Breast epithelium (tissue), 4 donors: ENCODE measurements around the gene CASD1. TPM values are rescaled to one million over a fixed set of nuclear protein-coding genes. Genes with fewer than 3 reads are reported as not detected.

ENCODE experiments used
- DNase-seq, 2 donors: peaks; one replicate each; pipeline ENCODE4 v3.0.0-alpha.2; 2019; ENCODE audit warnings: low spot score in 2 of 2
- H3K27ac ChIP-seq, 2 donors: fragments of 200-600 bp; sonication (generic) in 1 of 2; one replicate each; pipeline ENCODE4 v1.5.1; 2016 to 2019; ENCODE audit warnings: mild to moderate bottlenecking in 1 of 2
- H3K27me3 ChIP-seq, 2 donors: fragments of 200-600 bp; sonication (generic) in 1 of 2; one replicate each; pipeline versions ENCODE4 v1.5.1 to v1.6.0; 2017 to 2019; ENCODE audit warnings: control low read depth in 1 of 2, mild to moderate bottlenecking in 1 of 2
- H3K36me3 ChIP-seq: fragments of 200-600 bp; one replicate; pipeline ENCODE4 v1.5.1; 2019
- H3K4me1 ChIP-seq, 2 donors: fragments of 200-600 bp; sonication (generic); one replicate each; pipeline ENCODE4 v1.5.1; 2016 to 2019; ENCODE audit warnings: control low read depth in 1 of 2
- H3K4me3 ChIP-seq, 3 donors: fragments of 200-600 bp; sonication (generic); 1 replicate in 2 of 3; 2 replicates in 1 of 3; pipeline ENCODE4 v1.5.1; 2016 to 2019; ENCODE audit warnings: mild to moderate bottlenecking in 3 of 3, moderate library complexity in 2 of 3
- H3K9me3 ChIP-seq, 2 donors: fragments of 200-600 bp; sonication (generic) in 1 of 2; one replicate each; pipeline ENCODE4 v1.5.1; 2016 to 2019; ENCODE audit warnings: control low read depth in 1 of 2
- CTCF ChIP-seq, 3 donors: fragments of 450-650 bp; IDR thresholded peaks; one replicate each; pipeline ENCODE4 v1.5.1; 2016 to 2017; ENCODE audit warnings: antibody characterized with exemption in 3 of 3, mild to moderate bottlenecking in 3 of 3, moderate library complexity in 3 of 3
- POLR2A ChIP-seq: fragments of 450-650 bp; IDR thresholded peaks from one replicate; pipeline ENCODE4 v1.6.1; 2016; ENCODE audit warnings: antibody characterized with exemption, mild to moderate bottlenecking, moderate library complexity
- POLR2AphosphoS5 ChIP-seq, 3 donors: sonication (generic); formaldehyde crosslinking; IDR thresholded peaks; one replicate each; pipeline ENCODE4 v1.6.1; 2017; ENCODE audit warnings: antibody characterized with exemption in 3 of 3
- intact Hi-C: fragments of 100-400 bp; cut with DNase I; formaldehyde crosslinking; loops from one replicate; pipeline ENCODE4 v1.15.1; 2023; ENCODE audit warnings: low total_unique reads
- total RNA-seq, 3 donors: library from RNA; depleted of rRNA; stranded (reverse); fragments of >200 nt; gene quantifications; one replicate each; pipeline ENCODE4 v1.1.0, GENCODE V29; 2016

Gene CASD1
- total RNA-seq = 10 to 100 TPM; 23.7 to 53.6 (median 27.5) TPM

GRCh38 chr7:94509264-94509886 is at the start of gene CASD1:
CASD1 (plus strand) TSS chr7:94509809; CDS start chr7:94510085, 276 bp downstream.
- Histone ChIP-seq H3K27me3 (no peaks in the 10 kb centered on the region), H3K27ac (peak within 1 kb of the TSS; percentile 95 to 98), H3K9me3 (no peaks in the 10 kb centered on the region), H3K4me3 (peak within 1 kb of the TSS; percentile 62 to 89 (median 88)), H3K36me3 (no peaks in the 10 kb centered on the region), H3K4me1 (no peaks in the 10 kb centered on the region)
- TF ChIP-seq CTCF (IDR thresholded peaks at IDR 0.05) (no peak), POLR2AphosphoS5 (IDR thresholded peaks at IDR 0.05) (no peak), POLR2A (no peak)
- intact Hi-C loops = no loop called here
- peak; percentile 34 to 60 for DNase-seq

GRCh38 chr7:94466516-94466915 is 43.1 kb upstream of the CASD1 start:
- H3K27me3 ChIP-seq = no peaks in the 10 kb centered on the region
- no peak for DNase-seq

GRCh38 chr7:94471604-94472003 is 38.0 kb upstream of the CASD1 start:
- intact Hi-C loops = no loop called here

More at GRCh38 chr7:94466516-94466915, 43.1 kb upstream of the CASD1 start:
- intact Hi-C loops = no loop called here
- Histone ChIP-seq H3K4me3 (no peak overlapping the region), H3K36me3 (no peaks in the 10 kb centered on the region), H3K9me3 (peaks cover 0 to 2% of the 10 kb centered on the region in 2 donors), H3K27ac (no peak overlapping the region), H3K4me1 (no peaks in the 10 kb centered on the region)
- TF ChIP-seq CTCF (IDR thresholded peaks at IDR 0.05) (no peak), POLR2A (no peak), POLR2AphosphoS5 (IDR thresholded peaks at IDR 0.05) (no peak)

GRCh38 chr7:94472608-94473007 is 37.0 kb upstream of the CASD1 start:
- intact Hi-C loops = no loop called here
- Histone ChIP-seq H3K27ac (no peak overlapping the region), H3K36me3 (no peaks in the 10 kb centered on the region), H3K27me3 (no peaks in the 10 kb centered on the region), H3K4me1 (no peaks in the 10 kb centered on the region), H3K4me3 (no peak overlapping the region), H3K9me3 (peaks cover 0 to 8% of the 10 kb centered on the region in 2 donors)
- TF ChIP-seq POLR2A (no peak), POLR2AphosphoS5 (IDR thresholded peaks at IDR 0.05) (no peak), CTCF (IDR thresholded peaks at IDR 0.05) (no peak)
- no peak for DNase-seq

More at GRCh38 chr7:94471604-94472003, 38.0 kb upstream of the CASD1 start:
- no peak for DNase-seq
- Histone ChIP-seq H3K4me3 (no peak overlapping the region), H3K27me3 (no peaks in the 10 kb centered on the region), H3K27ac (no peak overlapping the region), H3K9me3 (peaks cover 0 to 8% of the 10 kb centered on the region in 2 donors), H3K4me1 (no peaks in the 10 kb centered on the region), H3K36me3 (no peaks in the 10 kb centered on the region)
- no peak for TF ChIP-seq CTCF (IDR thresholded peaks at IDR 0.05)
- no peak for TF ChIP-seq POLR2A
- no peak for TF ChIP-seq POLR2AphosphoS5 (IDR thresholded peaks at IDR 0.05)

GRCh38 chr7:94476251-94476840 is 33.3 kb upstream of the CASD1 start:
- intact Hi-C loops = no loop called here
- TF ChIP-seq POLR2A (no peak), CTCF (IDR thresholded peaks at IDR 0.05) (no peak), POLR2AphosphoS5 (IDR thresholded peaks at IDR 0.05) (no peak)
- Histone ChIP-seq H3K27ac (no peak overlapping the region), H3K27me3 (no peaks in the 10 kb centered on the region), H3K4me3 (no peak overlapping the region), H3K9me3 (peaks cover 0 to 8% of the 10 kb centered on the region in 2 donors), H3K36me3 (no peaks in the 10 kb centered on the region), H3K4me1 (no peaks in the 10 kb centered on the region)
- no peak for DNase-seq
